ENCODE results near the gene MECR. TPM values are rescaled to one million over a fixed set of nuclear protein-coding genes. Genes with fewer than 3 reads are reported as not detected.

Gene MECR
- polyA plus RNA-seq, 1 of the 3 experiments (the other 2 are of a cell fraction): 38.3 TPM

- Histone ChIP-seq H4K20me1 (ENCODE audit: insufficient read depth) (peaks cover 88% of the 10 kb centered on the region), H3K9me3 (no peaks in the 10 kb centered on the region), H3F3A (replicated peaks; ENCODE audit: insufficient read depth) (peaks cover 8% of the 10 kb centered on the region), H3K4me1 (ENCODE audit: control insufficient read depth in 1 of 2, insufficient read depth in 2 of 2, low read depth in 1 of 2, low read length in 1 of 2) (peaks cover 5 to 9% of the 10 kb centered on the region in 2 experiments; a peak in 2 of 4 replicates), H3K9ac (no peak overlapping the region), H3K79me2 (ENCODE audit: insufficient read depth) (peaks cover 98% of the 10 kb centered on the region), H2AFZ (ENCODE audit: low read depth) (no peak overlapping the region), H3K4me2 (no peak overlapping the region), H3K36me3 (replicated peaks in 1 of 2; ENCODE audit: control insufficient read depth in 1 of 2, insufficient read depth in 2 of 2, low read length in 1 of 2) (peaks cover 66 to 73% of the 10 kb centered on the region in 2 experiments), H3K27me3 (ENCODE audit: insufficient read depth) (no peaks in the 10 kb centered on the region), H3K4me3 (ENCODE audit: low read depth in 2 of 2, low read length in 1 of 2) (no peak overlapping the region), H3K27ac (ENCODE audit: low read depth in 2 of 2, low read length in 1 of 2) (no peak overlapping the region), H3K9me2 (no peaks in the 10 kb centered on the region)
- DNase-seq: no peak
- TF ChIP-seq, protein P1, sequence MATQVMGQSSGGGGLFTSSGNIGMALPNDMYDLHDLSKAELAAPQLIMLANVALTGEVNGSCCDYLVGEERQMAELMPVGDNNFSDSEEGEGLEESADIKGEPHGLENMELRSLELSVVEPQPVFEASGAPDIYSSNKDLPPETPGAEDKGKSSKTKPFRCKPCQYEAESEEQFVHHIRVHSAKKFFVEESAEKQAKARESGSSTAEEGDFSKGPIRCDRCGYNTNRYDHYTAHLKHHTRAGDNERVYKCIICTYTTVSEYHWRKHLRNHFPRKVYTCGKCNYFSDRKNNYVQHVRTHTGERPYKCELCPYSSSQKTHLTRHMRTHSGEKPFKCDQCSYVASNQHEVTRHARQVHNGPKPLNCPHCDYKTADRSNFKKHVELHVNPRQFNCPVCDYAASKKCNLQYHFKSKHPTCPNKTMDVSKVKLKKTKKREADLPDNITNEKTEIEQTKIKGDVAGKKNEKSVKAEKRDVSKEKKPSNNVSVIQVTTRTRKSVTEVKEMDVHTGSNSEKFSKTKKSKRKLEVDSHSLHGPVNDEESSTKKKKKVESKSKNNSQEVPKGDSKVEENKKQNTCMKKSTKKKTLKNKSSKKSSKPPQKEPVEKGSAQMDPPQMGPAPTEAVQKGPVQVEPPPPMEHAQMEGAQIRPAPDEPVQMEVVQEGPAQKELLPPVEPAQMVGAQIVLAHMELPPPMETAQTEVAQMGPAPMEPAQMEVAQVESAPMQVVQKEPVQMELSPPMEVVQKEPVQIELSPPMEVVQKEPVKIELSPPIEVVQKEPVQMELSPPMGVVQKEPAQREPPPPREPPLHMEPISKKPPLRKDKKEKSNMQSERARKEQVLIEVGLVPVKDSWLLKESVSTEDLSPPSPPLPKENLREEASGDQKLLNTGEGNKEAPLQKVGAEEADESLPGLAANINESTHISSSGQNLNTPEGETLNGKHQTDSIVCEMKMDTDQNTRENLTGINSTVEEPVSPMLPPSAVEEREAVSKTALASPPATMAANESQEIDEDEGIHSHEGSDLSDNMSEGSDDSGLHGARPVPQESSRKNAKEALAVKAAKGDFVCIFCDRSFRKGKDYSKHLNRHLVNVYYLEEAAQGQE (IDR thresholded peaks at IDR 0.05; ENCODE audit: low read depth, low read length): no peak
- no peak for TF ChIP-seq RAD21 (IDR thresholded peaks at IDR 0.05; ENCODE audit: low read length)
- TF ChIP-seq MXI1 (IDR thresholded peaks at IDR 0.05; ENCODE audit: low read depth, low read length): no peak
- TF ChIP-seq RXRA (IDR thresholded peaks at IDR 0.05; ENCODE audit: borderline replicate concordance, low read depth): no peak
- no peak for TF ChIP-seq USF2 (IDR thresholded peaks at IDR 0.05; ENCODE audit: borderline replicate concordance, low read depth, low read length)
- TF ChIP-seq FOXJ3 (CRISPR knock-in tag; IDR thresholded peaks at IDR 0.05): no peak
- no peak for TF ChIP-seq TCF12 (IDR thresholded peaks at IDR 0.05)
- TF ChIP-seq FOXM1 (IDR thresholded peaks at IDR 0.05; ENCODE audit: low read depth): no peak
- no peak for TF ChIP-seq EP300 (IDR thresholded peaks at IDR 0.05; ENCODE audit: borderline replicate concordance in 1 of 2, low read depth in 1 of 2, low read length in 1 of 2)
- no peak for TF ChIP-seq PBX3 (IDR thresholded peaks at IDR 0.05)
- TF ChIP-seq RCOR1 (IDR thresholded peaks at IDR 0.05; ENCODE audit: low read length): no peak
- TF ChIP-seq ZBTB33 (IDR thresholded peaks at IDR 0.05; ENCODE audit: borderline replicate concordance, low read depth): no peak
- TF ChIP-seq CTCF (IDR thresholded peaks at IDR 0.05): no peak
- TF ChIP-seq GATA2 (CRISPR knock-in tag; IDR thresholded peaks at IDR 0.05): no peak
- POLR2A ChIA-PET: no interaction called here
- WGBS (ENCODE audit: low lambda C conversion rate): 97% methylated on average over 4 of the region's 4 CpGs
- CTCF ChIA-PET: no interaction called here
Observed at GRCh38 chr1:29164588-29164987, 66.1 kb downstream of the MECR start.
